GM21825 (cell line): ENCODE results near the gene RXFP3.

Source experiments
- ATAC-seq: cut with Tn5 transposase; IDR thresholded peaks from one replicate; pipeline ENCODE4 v1.9.1; 2021; ENCODE audit warnings: mild to moderate bottlenecking, moderate library complexity; ENCODE audit not compliant: unreplicated experiment

Gene RXFP3

DNA sequence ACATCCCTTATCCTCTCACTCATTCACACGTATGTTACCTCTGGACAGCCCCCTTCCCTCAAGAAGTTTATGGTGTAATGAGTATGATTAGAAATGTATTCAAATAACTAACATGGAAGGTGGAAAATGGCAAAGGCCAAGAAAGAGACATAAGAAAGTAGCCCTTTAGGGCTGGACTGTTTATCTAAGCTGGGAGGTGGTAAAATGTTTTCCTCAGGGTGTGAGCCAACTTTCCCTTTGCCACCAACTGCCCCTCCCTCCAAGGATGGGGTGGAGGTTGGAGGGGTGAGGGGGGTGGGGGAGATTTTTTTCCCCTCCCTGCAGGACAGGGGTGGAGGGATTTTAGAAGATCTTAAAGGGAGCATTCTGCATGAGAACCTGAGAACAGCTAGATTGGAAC, 40.1 kb downstream of the RXFP3 start:
- no peak for ATAC-seq

GRCh38 chr5:33978306-33978705, 42.1 kb downstream of the RXFP3 start:
- no peak for ATAC-seq

DNA sequence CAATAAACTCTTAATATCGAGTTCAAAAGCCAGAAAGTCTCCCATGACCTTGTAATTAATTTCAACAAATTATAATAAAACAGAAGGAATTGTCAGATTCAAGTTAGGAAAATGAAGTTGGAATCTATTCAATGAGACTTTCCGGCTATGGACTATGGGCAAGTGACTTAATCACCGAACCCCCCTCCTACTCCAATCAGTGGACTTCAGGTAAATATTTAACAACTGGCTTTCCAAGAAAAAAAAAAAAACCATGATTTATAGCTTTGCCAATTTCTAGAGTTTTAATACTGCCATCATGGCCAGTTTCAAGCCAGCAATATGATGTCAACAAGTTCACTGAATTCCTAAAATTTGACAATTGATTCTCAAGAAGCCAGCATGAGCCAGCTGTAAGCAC, 43.8 kb downstream of the RXFP3 start:
- ATAC-seq, result no peak

DNA sequence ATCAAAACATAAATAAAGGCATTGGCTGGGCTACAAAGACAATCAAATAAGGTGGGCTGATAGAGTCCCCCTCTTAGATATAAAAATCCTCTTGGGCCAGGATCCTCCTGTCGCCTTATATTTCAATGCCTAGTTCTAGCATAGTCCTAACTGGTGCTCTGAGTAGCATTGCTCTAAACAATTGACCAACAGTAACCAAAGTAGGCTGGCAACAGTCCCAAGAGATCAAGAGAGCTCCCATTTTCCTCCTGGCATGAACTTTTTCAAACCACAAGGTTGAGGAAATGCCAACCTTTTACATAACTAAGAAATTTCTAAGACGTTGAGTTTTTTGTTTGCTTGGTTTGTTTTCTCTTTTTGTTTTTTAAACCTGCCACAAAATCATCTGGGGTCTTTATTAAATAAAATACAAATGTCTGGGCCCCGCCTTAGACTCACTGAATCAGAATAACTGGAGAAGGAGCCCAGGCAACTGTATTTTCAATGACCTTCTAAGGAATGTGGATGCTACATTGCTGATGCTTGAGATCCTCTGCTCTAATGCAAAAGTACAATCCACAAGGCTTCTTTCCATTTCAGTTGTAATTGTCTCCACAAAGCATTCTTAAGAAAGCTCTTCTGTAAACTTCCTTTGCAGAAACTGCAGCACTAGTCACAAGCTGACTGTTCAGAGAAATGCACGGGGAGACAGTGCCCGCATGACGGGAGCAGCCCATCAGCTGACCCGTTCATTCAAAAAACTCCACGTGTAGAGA, 45.4 kb downstream of the RXFP3 start:
- no peak for ATAC-seq

GRCh38 chr5:33984178-33984577, 48.0 kb downstream of the RXFP3 start:
- ATAC-seq, result no peak

- no peak for ATAC-seq
Measured at GRCh38 chr5:33984671-33985124, 48.5 kb downstream of the RXFP3 start, which contains the start of gene SLC45A2. TSS of gene SLC45A2 (minus strand) at chr5:33984693. CDS start at chr5:33984583, 110 bp downstream.

DNA sequence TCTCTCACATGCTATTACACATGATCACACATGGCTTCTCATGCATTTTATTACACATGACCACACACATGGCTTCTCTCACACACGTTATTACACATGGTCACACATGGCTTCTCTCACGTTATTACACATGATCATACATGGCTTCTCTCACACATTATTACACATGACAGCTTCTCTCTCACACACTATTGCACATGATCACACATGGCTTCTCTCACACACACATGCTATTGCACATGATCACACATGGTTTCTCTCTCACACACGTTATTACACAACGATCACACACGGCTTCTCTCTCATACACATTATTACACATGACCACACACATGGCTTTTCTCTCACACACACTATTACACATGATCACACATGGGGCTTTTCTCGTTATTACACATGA, 49.3 kb downstream of the RXFP3 start:
- no peak for ATAC-seq
